ENCODE data around the gene KLF13.

GRCh38 chr15:31341496-31342195 is 15.0 kb downstream of the KLF13 start:
- no peak for TF ChIP-seq CTCF (IDR thresholded peaks at IDR 0.05; ENCODE audit: low read depth, low read length)
- TF ChIP-seq POLR2A (IDR thresholded peaks at IDR 0.05; ENCODE audit: extremely low read depth, insufficient read length) = no peak
- no peak for TF ChIP-seq MYC (IDR thresholded peaks at IDR 0.05; ENCODE audit: low read depth, low read length)
- TF ChIP-seq MAX (IDR thresholded peaks at IDR 0.05; ENCODE audit: low read depth, low read length) = no peak
